Keratinocyte (primary cell): ENCODE measurements around the gene SH3D19.

Source experiments
- CTCF ChIP-seq, 3 experiments: IDR thresholded peaks in 1 of 3; conservative IDR thresholded peaks in 1 of 3; optimal IDR thresholded peaks in 1 of 3; 2 replicates in 2 of 3; 3 replicates in 1 of 3; pipeline versions ENCODE3 to v1.5.1; 2011; ENCODE audit warnings: low read length in 3 of 3, mild to moderate bottlenecking in 3 of 3, moderate library complexity in 2 of 3, control low read depth in 1 of 3, inconsistent platforms in 1 of 3; ENCODE audit not compliant: insufficient read depth in 2 of 3; ENCODE audit errors: extremely low read depth in 1 of 3
- EZH2 ChIP-seq: IDR thresholded peaks from one replicate; pipeline ENCODE4 v1.6.1; 2012; ENCODE audit warnings: inconsistent platforms, mild to moderate bottlenecking, low read length, moderate library complexity

DNA sequence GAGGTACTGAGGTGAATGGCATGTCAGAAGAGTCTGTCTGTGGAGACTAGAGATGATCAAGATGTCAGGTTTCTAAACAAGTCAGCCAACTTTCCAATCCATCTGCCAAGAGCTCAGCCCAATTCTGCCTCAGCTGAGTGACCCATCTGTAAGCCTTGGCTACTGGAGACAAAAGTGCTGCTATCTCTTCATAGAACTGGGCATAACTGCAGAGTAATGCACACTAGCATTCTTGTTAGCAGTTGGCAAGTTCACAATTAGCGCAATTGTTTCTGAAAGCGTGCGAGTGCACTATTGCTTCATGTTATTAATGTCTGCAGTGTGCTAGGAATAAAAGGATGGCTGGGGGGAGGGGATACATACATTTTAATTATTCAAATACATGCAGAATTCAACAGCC, 32.9 kb upstream of the SH3D19 start:
- TF ChIP-seq CTCF (optimal IDR thresholded peaks at IDR 0.05 in 1 of 3, IDR thresholded peaks at IDR 0.05 in 1 of 3, conservative IDR thresholded peaks at IDR 0.05 in 1 of 3; ENCODE audit: extremely low read depth in 1 of 3, insufficient read depth in 2 of 3, low read length in 3 of 3) (no peak), EZH2 (no peak)
